Fibroblast of skin of scalp (primary cell): ENCODE results near the gene DSG2. TPM values are rescaled to one million over a fixed set of nuclear protein-coding genes. Genes with fewer than 3 reads are reported as not detected.
"Not testable (repeated sequence)": the region's sequence is repeated elsewhere in the genome, so short reads cannot be mapped to it uniquely, and the experiment has no call there.

Experiments
- DNase-seq: peaks from one replicate; pipeline ENCODE4 v3.0.0-alpha.2; 2013
- polyA plus RNA-seq, 2 experiments: library from polyadenylated mRNA; unstranded; fragments of 120-200 nt; gene quantifications; one replicate each; pipeline ENCODE4 v1.2.1, GENCODE V29; 2013; ENCODE audit not compliant: insufficient read length in 2 of 2

DSG2 gene
- 1.3 TPM for polyA plus RNA-seq (2013, experiment 1 of 2; ENCODE audit: insufficient read length)
- polyA plus RNA-seq (2013, experiment 2 of 2; ENCODE audit: insufficient read length): 1.8 TPM

DNA sequence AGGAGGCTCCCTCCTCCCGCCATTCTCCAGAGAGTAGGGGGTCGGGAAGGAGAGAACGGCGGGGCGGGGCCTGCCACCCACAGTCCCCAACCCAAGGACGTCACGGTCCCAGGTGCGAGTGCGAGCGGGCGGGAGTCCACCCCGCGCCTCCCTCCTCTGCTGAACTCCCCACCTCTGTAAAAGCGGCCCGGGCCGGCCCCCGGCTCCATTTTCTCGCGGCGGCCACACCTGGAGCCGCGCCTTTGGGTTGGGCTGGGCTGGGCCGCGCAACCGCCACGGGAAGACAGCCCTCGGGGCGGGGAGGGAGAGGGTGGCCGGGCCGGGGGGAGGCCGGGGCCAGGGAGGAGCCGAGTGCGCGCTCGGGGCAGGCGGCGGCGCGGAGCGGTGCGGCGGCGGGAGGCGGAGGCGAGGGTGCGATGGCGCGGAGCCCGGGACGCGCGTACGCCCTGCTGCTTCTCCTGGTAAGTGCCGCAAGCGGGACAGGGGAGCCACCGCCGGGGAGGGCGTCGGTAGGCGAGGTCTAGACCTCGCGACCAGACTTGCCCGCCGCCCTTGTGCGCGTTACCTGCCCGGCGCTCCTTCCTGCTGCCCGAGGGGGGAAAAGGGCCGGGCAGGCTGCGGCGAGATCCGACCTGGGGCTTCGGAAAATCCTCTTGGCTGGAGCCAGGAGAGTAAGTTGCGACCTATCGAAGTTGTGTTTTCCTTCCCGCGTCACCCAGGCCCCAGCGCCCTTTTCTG lies at the start of gene DSG2:
Gene DSG2 (plus strand): TSS at position 342 of the 738 bp plus-strand sequence. CDS start 75 bp downstream, at position 417.
- peak; percentile 2 for DNase-seq

DNA sequence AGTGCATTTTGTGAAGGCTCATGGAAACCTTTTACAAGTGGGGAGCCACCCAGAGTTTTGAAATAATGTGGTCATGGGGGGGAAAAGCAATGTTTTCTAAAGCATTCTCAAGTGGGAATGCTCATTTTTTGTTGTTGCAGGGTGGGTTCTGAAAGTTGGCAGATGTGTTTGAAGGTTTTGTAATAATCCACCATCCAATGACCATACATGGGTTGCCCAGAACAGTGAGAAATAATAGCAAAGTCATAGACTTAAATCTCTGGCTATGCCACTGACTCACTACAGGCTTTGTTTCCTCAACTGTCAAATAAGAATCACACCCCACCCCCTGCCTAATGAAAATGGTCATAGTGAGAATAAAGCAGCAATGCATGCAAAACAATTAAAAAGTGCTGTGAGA lies 47.6 kb upstream of the DSG2 start:
- peak; percentile 5 for DNase-seq

DNA sequence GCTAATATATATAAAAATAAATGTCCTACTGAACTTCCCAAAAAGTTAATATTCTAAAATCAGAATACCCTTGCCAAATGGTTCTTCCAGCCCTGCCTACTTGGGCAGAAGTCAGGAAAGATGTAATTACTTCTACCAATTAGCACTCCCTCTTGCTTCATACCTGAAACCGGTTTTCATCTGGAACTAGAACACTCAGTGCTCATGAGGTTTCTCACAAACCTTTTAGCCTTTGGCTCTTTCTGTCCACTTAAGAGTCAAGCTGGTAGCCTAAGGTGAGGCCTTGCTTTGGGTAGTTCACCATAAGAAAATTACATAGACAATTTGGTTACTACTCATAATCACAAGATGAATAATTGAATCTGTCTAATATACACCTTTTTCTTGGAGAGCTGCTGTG lies 46.4 kb upstream of the DSG2 start:
- no peak for DNase-seq

DNA sequence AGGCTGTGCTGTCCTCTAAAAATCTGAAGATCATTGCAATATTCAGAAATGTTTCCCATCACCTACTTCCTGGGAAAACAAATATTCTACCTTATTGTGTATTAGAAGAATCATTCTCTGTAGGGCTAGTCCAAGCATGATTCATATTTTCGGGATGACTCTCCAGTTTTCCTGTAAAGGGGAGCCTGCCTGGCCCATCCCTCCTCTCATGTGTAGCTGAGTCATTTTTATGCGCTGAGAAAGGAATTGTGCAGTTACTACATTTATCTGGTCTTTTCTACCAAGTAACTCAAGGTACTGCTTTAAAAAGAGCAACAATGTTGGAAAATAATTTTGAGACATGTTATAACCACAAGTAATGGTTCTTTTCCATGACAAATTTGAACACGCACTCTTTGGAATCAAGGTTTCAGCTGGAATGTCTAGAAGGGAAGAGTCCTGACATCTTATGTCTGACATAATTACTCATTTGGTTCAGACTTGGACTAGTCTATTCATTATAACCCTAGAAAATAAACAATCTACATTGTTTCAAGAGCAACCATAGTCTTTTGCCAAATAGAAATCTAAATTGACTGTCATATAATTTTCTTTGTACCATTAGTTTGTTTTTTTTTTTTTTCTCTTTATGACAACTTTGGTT lies 43.8 kb upstream of the DSG2 start:
- DNase-seq: peak; percentile 24

DNA sequence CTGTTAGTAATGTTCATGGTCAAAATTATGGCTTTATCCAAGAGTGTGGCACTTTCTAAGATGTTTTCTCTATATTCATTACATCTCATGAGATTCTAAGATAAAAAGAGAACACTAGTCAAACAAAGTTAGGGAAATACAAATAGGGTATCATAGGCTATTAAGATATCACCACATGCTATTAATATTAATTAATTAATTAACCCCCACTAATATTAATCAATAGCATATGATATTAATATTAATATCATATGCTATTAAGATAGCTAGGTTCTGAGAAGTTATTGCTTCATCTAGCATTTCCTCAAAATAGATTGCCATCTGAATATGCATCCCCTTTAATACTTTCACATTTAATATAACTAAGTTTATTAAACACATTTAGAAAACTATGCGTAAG lies 28.3 kb upstream of the DSG2 start:
- no peak for DNase-seq

DNA sequence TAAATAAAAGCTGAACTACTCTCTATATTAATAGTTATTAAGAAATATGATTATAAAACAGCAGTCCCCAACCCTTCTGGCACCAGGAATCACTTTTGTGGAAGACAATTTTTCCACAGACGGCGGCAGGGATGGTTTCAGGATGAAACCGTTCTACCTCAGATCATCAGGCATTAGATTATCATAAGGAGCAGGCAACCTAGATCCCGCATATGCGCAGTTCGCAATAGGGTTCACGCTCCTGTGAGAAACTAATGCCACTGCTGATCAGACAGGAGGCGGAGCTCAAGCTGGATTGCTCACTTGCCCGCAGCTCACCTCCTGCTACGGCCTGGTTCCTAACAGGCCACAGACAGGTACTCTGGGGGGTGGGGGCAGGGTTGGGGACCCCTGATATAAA lies 19.3 kb upstream of the DSG2 start:
- no peak for DNase-seq

DNA sequence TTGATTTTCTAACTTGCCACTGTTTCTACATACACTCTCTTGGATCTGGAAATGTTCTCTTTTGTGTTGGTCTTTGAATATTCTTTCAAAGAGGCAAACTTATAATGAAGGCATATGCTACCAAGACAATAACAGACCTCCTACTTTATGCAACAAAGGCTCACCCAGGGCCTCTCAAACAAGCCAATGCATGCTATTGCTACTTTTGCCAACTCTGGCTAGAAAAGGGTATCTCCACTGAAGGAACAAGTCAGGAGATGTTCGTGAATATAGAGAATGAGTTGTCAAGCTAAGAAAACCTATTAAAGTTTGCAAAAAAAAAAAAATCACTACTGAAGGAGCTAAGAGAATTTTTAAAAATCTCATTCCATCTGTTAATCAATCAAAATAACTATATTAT lies 15.9 kb upstream of the DSG2 start:
- no peak for DNase-seq

DNA sequence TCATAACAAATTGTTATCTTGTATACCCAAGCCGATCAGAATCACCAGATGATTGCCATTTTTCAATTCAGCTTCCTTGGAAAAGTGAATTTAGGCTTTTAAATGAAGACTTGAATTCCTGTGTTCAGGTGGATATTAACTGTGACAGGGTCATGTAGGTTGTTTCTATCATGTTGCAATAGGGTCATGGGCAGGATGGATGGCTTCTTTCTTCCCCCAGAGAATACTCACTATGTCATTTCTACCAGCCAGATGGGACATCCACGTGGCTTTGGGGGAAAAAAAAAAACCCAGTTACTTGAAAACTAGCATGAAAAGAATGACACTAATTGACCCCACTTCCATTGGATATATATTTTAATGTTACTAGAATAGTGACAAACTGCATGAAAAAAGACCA lies 14.6 kb upstream of the DSG2 start:
- DNase-seq: no peak

DNA sequence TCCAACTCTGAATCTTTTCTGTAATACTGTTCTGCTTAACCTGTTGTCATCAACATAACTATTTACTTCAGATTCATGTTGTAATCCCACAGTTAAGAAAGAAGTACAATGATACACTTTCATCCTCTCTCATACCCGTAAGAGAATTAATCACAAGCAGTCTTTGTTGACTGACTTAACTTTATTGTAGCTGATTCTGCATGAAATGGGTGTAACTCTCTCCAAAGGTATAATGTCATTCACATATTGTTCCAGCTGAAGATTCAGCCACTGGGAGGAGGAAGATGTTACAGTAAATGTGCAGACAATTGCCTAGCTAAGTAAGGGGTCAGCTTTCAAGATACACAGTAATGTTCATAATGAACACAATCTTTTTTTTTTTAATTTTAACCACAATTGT lies 13.5 kb upstream of the DSG2 start:
- no peak for DNase-seq

DNA sequence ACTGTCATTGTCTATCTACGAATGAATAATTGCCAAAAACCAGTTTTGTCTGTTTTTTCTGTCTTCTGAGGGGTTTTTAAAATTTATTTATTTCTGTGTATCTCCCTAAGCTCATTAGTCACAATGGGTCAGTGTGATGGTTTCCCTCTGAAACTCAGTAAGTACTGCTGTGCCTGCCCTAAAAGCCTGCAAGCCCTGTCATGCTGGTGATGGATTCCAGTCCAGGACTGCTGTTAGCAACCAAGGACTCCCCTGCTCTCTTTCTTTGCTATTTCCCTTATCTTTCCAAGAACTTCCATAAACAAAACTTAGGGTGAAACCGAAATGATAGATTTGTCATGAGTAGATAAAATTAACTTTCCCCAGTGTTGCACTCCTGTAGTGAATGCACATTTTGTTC lies 11.8 kb upstream of the DSG2 start:
- no peak for DNase-seq

DNA sequence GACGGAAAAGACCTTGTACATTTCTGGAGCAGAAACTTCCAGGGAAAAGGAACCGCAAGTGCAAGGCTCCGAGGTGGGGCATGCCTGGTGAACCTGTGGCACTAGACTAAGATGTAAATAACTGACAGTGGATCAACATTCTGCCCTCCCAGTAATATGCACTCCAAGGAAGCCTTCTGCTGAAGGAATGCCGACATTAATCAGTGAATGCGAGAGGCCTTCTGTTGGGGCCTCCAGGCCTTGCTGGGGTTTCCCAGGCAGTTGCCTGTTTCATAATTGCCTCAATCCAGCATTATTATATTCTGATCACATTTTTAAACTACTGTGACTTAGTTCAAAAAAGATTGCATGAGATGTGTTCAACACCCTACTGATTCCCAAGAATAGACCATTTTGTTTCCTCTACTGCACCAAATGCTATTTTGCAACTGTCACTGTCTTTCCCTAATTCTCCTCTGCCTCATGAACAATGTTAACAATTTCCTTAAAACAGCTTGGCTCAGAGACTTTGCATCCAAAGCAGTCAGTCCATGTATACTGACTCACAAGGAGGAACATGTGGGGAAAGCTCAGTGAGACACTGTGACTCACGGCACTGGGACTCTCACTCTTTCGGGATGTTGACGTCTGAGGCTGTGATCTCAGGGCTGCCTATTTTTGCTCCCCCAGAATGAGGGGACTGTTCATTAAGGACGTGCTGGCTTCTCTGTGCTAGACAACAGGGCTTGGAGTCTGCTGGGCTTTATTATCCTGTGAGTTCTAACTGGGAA lies 10.5 kb upstream of the DSG2 start:
- peak; percentile 68 for DNase-seq

DNA sequence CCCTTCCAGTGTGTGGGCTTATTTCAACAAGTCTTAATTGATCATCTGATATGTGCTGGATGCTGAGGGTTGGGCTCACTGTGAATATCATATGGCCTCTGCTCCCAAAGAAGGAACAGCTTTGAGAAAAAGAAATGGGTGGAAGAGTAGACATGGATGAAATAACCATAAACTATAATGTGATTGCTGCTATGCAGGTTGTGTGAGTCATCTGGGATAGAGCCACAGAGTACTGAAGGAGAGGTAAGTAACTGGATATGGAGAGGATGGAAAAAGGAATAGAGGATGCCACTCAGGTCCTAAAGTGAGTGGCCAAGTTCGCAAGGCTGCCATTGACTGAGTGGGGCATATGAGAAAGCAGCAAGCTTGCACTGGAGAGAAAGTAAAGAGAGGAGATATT lies 8.7 kb upstream of the DSG2 start:
- DNase-seq: no peak

DNA sequence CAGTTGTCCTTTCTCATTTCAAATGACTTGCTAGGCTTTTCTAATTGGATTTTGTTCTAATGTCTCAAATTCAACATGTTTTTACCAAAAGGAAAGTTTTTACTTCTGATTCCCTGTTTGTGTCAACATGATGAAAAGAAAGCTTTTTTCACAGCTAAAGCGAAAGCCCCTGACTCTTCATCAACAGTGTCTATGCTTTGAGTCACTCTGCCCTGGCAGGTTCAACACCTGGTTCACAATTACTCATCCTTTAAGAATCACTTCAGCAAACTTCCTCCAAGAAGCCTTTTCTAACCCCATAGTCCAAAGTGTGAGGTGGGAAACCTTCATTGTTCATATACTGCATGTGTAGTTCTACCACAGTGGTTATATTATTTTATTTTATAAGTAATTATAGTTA lies 7.6 kb upstream of the DSG2 start:
- no peak for DNase-seq

DNA sequence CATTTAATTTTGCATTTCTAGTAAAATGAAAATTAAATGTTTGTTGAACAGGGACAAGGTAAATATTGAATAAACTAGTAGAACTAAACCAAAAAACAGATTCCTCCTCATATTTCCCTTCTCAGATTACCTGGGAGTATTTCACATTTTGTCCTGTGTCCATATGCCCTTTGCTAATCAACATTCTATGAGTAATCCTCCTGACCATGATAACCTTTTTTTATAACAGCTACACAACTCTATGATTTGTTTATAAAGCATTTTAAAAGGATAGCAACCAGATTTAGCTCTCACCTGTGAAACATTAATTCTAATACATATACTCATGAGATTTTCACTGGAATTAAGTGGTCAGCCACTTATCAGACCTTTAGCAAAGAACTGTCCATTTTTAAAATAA lies 7.1 kb upstream of the DSG2 start:
- DNase-seq: no peak

DNA sequence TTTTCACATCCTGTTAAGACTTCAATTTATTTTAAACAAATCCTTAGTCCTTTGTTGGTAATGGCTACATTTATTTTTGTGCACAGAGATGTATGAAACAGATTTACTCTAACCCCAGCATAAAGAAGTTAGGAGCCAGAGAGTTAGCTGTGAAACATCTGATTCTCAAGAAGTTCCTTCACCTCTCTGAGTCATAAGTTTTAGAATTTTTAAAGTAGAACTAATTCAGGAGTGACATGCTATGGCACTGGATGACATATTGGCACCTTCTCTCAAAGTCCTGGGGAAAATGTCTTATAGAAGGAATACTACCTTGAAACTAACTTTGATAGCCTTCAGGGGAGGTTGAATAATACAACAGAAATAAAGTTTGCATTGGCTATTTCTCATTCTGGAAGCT lies 6.4 kb upstream of the DSG2 start:
- no peak for DNase-seq

DNA sequence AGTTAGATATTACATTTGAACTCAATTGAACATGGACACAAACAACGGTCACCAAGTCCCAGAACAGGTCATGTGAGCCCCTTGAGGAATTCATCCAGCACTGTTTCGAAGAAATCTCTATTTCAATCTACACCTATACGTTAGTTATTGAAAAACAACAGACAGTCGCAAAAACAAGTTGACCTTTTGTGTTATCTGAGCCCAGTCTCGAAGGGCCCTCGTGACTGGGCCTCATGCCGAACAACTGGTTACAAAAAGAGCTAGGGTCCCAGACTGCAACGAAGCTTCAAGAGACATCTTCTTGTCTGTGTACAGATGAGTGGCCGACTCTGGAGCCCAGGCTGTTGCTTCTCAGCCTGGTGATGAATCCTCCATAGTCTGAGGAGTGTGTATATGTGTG lies 5.3 kb upstream of the DSG2 start:
- DNase-seq: no peak

DNA sequence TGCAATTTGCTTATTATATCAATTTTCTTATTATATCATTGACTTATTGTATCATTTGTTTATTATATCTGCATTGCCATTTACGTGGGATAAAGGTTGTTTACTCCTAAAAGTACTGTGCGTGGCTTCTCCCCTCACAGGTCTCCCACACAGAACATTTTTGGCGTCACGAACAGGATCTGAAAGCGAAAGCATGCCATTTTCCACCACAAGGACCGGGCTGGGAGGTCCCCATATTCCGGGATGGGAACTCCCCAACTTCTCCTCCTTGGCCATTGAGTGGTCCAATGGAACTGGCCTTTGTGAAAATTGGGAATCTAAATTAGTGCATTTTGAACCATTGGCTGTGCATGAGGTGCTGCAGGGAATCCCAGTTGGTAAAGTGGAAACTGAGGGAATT lies 4.8 kb upstream of the DSG2 start:
- DNase-seq: no peak

DNA sequence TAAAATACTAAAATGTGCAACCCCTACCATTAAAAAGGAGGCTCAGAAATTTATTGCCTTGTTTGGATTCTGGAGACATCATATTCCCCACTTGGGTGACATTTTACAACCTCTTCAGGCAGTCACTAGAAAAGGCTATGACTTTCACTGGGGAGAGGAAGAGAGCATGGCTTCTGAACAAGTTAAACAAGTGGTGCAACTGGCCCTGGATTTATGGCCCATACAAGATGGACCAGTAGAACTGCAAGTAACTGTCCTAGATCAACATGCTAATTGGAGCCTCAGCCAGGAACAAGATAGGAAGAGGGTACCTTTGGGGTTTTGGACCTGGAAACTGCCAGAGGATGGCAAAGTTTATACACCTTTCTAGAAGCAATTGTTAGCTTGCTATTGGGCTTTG lies 4.0 kb upstream of the DSG2 start:
- no peak for DNase-seq

DNA sequence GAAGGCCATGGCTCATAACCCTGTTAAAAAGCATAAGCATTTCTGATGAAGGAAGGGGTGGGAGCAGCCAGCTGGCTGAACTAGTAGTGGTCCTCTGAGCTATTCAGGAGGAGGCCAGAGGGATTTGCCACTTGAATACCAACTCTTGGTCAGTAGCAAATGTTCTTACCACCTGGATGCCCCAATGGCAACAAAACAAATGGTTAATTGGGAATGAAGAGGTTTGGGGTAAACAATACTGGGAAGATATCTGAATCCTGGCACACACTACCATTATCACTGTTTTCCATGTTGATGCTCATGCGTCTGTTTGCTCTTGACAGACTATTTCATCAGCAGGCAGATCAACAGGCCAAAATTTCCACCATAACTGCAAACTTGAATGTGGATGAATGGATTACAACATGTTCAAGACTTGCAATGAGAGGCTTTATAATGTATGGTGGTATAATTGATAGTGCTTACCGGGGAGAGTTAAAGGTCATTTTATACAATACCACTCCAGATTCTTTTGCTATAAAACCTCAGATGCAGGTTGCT lies 3.2 kb upstream of the DSG2 start:
- not testable (repeated sequence) for DNase-seq

DNA sequence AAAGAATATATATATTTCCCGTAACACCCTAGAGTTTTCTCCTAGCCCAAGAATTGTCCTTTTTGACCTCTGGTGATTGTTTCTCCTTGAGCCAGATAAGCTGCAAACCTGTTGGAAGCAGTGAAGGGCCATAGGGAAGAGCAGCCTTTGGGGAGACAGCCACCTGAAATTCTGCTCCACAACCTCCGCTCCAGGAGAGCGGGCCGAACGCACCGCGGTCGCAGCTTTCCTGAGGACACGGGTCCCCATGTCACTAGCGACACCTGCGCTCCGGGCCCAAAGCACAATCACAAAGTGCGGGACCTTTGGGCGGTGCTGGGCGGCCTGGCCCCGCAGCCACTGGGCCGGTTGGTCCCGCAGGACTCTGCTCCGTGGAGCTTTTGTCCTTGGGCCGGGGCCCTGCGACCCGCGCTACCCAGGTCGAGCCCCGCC lies 557 bp upstream of the DSG2 start:
- no peak for DNase-seq

DNA sequence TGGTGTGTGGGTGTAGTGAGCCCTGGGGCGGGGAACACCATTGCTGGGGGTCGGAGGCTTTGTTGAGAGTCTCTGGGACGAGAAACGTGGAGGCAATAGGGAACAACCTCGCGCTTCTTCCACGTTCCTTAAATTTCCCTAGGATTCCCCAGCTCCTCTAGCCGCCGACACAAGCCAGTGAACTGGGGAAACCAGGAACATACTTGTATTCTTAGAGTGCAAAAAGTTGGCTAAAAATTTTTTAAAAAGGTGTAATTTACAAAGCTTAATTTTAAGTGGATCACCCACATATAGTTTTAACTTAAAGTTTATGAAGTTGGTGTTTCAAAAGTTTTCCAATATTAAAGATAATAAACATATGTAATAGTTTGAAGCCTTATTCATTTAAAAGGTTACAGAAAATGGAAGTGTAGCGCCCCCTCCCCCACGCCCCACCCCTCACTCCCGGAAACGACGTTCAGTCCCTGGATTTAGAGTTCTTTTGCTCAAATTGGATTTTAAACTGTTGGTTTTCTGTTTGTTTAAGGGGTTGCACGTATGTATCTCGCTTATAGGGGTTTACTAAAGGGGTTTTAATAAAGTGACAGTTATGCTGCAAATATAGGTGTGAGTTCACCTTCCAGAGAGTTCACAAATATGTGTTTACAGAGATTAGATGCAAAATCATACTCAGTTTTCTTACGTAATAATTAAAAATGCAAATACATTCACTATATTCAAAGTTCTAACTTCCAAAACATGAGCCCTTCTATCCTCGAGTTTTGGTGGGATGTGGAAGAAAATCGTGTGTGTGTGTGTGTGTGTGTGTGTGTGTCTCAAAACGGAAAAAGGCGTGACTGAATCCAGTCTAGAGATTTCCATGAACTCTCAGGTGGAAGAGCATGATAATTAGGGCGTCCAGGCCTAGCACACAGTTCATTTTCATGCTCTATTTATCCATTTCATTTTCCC lies 872 bp downstream of the DSG2 start:
- no peak for DNase-seq

DNA sequence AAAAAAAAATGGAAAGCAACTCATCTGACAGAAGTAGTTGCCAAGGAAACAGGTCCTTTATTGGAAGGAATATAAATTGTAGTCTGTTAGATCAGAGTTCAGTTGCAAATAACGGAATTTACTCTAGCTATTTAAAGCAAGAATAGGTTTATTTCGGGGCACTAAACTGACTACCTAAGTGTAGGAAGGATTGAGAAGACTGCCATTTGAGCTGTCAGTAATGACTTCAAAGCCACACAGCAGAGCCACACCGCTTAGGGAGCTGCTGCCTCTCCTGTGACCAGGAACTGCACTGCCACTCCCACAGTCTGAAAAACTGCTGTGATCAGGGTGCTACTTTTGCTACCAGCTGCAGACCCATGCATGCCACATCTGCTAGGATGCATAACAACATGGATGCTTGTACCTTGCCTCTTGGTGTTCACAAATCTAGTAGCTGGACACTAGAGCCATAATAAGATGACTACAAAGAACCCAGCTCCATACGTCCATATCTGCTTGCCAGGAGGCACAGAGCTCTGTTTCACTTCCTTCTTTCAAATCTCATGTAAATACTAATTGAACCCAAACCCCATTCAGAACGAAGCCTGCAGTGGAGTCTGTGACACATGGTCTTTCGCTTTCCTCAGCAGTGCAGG lies 2.2 kb downstream of the DSG2 start:
- DNase-seq: no peak
